GM19438 (cell line): ENCODE measurements around the gene DHH.
"Not testable (repeated sequence)": the region's sequence is repeated elsewhere in the genome, so short reads cannot be mapped to it uniquely, and the experiment has no call there.

Source experiments
- ATAC-seq: cut with Tn5 transposase; IDR thresholded peaks from one replicate; pipeline ENCODE4 v1.9.1; 2021; ENCODE audit warnings: low read depth; ENCODE audit not compliant: unreplicated experiment

The DHH gene

GRCh38 chr12:49094160-49094974, at the start of gene DHH:
TSS of gene DHH (minus strand) at chr12:49094801. CDS start at chr12:49094512, 289 bp downstream.
- no peak for ATAC-seq

GRCh38 chr12:49144384-49144783, 49.8 kb upstream of the DHH start:
- ATAC-seq = no peak

- no peak for ATAC-seq
Observed at GRCh38 chr12:49138999-49139398, 44.4 kb upstream of the DHH start.

- ATAC-seq = no peak
Observed at GRCh38 chr12:49138587-49138986, 44.0 kb upstream of the DHH start.

GRCh38 chr12:49137476-49137875, 42.9 kb upstream of the DHH start:
- no peak for ATAC-seq

- ATAC-seq = not testable (repeated sequence)
Observed at GRCh38 chr12:49136997-49137396, 42.4 kb upstream of the DHH start.

GRCh38 chr12:49133590-49133989, 39.0 kb upstream of the DHH start:
- ATAC-seq = no peak

GRCh38 chr12:49133014-49133413, 38.4 kb upstream of the DHH start:
- ATAC-seq = no peak

- ATAC-seq = no peak
Observed at GRCh38 chr12:49131894-49132461, 37.4 kb upstream of the DHH start.

- ATAC-seq = peak; percentile 66
Observed at GRCh38 chr12:49131051-49131893, 36.7 kb upstream of the DHH start, which contains the start of gene TUBA1B. TSS of gene TUBA1B (minus strand) at chr12:49131395. CDS start at chr12:49131300, 95 bp downstream.

- ATAC-seq = peak; percentile 49
Observed at GRCh38 chr12:49130151-49131050, 35.8 kb upstream of the DHH start.

- no peak for ATAC-seq
Observed at GRCh38 chr12:49129332-49130150, 34.9 kb upstream of the DHH start.

- ATAC-seq = not testable (repeated sequence)
Observed at GRCh38 chr12:49127971-49128370, 33.4 kb upstream of the DHH start.

- no peak for ATAC-seq
Observed at GRCh38 chr12:49126852-49127763, 32.5 kb upstream of the DHH start.

GRCh38 chr12:49121047-49121696, 26.6 kb upstream of the DHH start:
- ATAC-seq = no peak

GRCh38 chr12:49111206-49111605, 16.6 kb upstream of the DHH start:
- no peak for ATAC-seq

GRCh38 chr12:49110464-49111155, 16.0 kb upstream of the DHH start, which contains the start of gene LMBR1L:
TSS of gene LMBR1L (minus strand) at chr12:49110847. CDS start at chr12:49110555, 292 bp downstream.
- ATAC-seq = peak; percentile 99
